HL-60/S4 (cell line): ENCODE data around the gene VWA8.
"Not testable (repeated sequence)": the region's sequence is repeated elsewhere in the genome, so short reads cannot be mapped to it uniquely, and the experiment has no call there.

Experiments used
- in situ Hi-C: fragments of 300-500 bp; cut with MboI; formaldehyde crosslinking; loops from 2 replicates; pipeline ENCODE4 v1.14.3; 2022; ENCODE audit warnings: low sequenced_read_pairs

VWA8 gene

DNA sequence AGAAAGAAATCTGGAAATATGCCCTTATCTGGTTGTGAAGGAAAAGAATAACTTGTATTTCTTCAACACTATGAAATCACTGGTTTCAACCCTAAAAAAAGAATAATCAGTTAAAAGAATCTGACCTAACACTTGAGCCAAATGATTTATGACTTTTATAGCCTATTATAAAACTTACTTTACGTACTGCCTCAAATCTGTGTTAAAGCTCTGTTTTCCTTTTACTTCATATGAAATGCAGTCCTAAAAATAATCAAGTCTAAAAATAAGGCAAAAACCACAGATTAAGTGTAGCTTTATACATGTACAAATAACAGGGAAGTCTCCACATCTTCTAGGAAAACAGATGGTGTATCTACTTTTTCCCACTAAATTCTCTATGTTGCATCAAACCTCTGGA is 101.3 kb downstream of the VWA8 start:
- in situ Hi-C loops, result no loop called here

- in situ Hi-C loops, result no loop called here
Measured at GRCh38 chr13:41858780-41859179, 102.1 kb downstream of the VWA8 start.

GRCh38 chr13:41854758-41855157 is 106.2 kb downstream of the VWA8 start:
- in situ Hi-C loops, result no loop called here

DNA sequence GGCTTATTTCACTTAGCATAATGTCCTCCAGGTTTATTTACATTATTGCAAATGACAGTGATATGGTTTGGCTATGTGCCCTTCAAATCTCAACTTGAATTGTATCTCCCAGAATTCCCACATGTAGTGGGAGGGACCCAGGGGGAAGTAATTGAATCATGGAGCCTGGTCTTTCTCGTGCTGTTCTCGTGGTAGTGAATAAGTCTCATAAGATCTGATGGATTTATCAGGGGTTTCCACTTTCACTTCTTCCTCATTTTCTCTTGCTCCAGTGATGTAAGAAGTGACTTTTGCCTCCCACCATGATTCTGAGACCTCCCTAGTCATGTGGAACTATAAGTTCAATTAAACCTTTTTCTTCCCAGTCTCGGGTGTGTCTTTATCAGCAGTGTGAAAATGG is 109.6 kb downstream of the VWA8 start:
- in situ Hi-C loops, result no loop called here

DNA sequence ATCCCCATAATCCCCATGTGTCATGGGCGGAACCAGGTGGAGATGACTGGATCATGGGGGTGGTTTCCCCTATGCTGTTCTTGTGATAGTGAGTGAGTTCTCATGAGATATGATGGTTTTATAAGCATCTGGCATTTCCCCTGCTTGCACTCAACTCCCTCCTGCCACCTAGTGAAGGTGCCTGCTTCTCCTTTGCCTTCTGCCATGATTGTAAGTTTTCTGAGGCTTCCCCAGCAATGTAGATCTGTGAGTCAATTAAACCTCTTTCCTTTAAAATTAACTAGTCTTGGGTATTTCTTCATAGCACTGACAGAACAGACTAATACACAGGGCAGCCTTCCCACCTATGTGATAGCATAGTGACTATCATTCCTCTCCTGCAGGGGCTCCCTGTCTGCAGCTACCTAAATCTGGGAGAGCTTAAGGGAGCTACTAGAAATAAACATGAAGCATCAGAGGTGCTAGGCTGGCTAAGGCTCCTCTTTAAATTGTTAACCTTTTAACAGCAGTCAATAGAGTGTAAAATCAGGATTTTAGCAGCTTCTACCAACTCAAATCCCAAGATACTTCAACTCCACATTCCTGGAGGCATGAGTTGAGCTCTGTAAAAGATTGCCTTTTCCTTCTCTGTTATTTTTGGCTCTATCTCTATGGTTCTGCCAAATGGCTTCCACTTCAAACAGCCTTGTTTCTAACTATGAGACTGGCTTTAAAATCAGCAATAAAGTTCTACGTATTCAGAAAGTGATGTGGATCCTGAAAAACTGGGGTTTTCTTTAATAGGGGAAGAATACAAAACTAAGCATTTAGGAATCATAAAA is 112.3 kb downstream of the VWA8 start:
- in situ Hi-C loops, result no loop called here

GRCh38 chr13:41847216-41847615 is 113.7 kb downstream of the VWA8 start:
- in situ Hi-C loops, result no loop called here

DNA sequence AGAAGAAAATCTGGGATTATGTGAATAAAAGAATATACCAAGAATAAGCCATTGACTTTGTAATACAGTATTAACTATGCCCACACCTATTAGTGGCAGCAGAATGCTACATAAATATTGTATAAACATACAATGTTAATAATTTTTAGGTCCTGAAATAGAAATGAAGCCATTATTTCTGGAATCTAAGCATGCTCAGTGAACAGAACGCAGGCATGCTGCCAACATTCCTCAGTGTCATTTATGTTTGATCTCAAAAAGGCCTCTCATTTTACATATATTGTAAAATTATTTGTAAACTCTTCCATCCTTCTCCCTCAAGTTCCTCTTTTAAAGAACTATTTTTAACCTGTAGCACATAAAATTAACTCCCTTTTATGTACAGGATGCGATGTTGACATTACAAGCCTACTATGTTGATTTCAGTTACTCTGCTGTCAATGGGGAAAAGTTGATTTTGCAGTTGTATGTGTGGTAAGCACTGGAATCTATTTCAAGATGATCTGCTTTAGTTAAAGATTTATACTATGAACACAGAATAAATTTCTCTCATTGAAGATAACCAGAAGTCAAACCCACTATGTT is 118.8 kb downstream of the VWA8 start:
- in situ Hi-C loops, result no loop called here

DNA sequence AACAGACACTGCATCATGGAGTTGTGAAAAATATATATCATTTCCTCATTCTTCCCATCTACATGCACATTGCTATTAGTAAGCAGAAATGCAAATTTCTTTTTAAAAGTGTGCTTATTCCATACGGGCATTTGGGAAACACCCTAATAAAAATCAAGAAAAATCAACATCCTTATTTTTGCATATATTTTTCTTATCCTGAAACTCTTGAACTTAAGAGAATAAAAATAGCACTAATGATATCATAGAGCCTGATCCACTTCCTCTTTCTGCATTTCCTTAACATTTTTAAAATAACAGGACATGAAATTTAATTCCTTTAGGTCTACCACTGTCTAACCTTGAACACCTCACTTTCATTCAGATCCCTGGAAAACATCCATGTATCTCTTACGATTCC is 123.3 kb downstream of the VWA8 start:
- in situ Hi-C loops, result no loop called here

DNA sequence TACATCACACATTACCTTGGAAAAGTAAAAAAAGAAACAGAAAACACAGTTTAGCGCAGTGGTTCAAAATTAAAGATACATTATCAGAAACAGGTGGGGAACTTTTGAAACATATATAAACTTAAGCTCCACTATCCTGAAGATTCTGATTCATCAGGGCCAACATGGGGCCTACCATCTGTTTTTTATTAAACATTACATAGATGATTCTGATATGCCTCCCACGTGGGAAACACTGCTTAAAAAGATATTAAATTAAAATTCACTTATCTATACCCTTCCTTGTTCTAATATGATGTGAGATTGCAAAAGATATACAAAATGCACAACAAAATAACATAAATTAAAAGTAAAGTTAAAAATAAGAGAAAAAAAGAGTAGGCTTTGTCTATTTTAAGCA is 125.0 kb downstream of the VWA8 start:
- in situ Hi-C loops, result no loop called here

GRCh38 chr13:41834697-41835096 is 126.2 kb downstream of the VWA8 start:
- in situ Hi-C loops, result not testable (repeated sequence)

GRCh38 chr13:41833831-41834230 is 127.1 kb downstream of the VWA8 start:
- in situ Hi-C loops, result no loop called here

GRCh38 chr13:41833201-41833600 is 127.7 kb downstream of the VWA8 start:
- in situ Hi-C loops, result no loop called here

DNA sequence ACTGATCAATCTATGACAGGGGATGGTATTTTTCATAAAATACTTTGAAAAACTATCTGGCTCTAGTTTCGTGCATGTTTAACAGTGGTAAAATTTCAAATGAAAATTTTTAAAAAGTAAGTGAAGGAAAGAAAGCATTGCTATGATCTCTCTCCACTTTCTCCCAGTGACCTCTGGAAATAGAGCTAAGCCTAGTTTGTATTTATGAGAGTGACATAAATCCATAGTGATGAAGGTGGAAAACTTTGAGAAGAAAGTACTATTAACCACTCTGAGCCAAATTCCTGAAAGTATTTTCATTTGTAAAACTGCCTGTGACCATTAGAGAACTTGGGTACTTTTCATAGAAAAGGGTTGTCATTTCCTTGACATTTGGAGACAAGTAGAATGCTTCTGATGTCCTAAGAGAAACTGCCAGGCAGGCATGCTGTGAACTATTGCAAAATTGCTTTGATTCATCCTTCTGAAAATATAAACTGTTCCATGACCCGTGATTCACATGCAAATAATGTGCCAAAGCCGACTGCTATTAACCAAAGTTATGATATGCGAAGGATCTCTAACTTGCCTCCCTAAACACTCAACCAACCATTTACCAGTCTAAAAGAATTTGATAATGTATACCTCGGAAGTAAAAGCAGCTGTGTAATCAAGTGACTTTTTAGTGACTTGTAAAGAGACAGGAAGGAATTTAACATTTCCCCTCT is 133.2 kb downstream of the VWA8 start:
- in situ Hi-C loops, result no loop called here

DNA sequence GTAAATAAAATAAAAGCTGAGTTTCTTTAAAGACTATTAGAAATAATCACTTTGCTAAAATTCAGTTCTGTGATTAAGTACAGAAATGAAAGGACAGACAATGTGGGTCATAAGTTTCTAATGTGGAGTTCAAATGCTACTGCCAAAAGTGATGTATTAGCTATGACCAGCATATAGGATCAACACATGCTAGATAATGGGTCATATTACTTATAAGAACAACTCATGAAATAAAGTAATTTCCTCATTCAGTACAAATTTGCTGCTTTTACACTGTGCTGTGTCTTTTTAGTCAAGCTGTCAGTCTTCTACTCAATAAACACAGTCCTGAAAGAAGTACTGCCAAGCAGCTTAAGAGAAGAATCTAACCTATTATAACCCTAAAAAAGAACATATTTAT is 135.2 kb downstream of the VWA8 start:
- in situ Hi-C loops, result no loop called here

- in situ Hi-C loops, result no loop called here
Measured at GRCh38 chr13:41823476-41823875, 137.4 kb downstream of the VWA8 start.

DNA sequence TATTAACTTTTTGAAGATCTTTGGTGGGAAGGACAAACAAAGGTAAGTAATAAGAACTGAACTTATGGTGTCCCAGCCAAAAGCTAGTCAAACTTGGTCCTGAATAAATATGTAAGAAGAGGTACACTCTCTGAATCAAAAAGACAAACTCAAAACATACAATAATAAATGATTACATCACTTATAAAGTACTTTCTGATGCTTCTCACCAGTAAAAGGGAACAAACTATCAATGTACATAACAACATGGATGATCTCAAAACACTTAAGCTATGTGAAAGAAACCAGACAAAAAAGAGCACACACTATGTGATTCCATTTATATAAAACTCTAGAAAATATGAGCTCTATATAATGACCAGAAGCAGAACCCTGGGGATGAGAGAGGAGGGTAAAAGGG is 138.3 kb downstream of the VWA8 start:
- in situ Hi-C loops, result no loop called here

DNA sequence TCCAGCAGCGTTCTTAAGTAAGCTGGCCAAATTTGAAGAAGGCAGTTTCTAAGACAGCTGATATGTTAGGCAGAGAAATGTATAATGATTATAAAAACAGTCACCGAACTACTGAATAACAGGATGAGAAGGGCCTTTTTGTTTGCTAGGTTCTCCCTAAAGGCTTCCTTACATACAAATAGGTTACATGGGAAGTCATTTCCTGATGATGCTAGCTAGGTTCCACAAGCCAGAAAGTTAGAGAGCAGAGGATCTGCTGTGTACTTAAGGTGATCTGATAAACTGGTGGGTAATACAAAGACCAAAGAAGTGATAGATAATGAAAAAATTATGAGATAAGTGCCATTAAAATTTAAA is 139.7 kb downstream of the VWA8 start:
- in situ Hi-C loops, result no loop called here

DNA sequence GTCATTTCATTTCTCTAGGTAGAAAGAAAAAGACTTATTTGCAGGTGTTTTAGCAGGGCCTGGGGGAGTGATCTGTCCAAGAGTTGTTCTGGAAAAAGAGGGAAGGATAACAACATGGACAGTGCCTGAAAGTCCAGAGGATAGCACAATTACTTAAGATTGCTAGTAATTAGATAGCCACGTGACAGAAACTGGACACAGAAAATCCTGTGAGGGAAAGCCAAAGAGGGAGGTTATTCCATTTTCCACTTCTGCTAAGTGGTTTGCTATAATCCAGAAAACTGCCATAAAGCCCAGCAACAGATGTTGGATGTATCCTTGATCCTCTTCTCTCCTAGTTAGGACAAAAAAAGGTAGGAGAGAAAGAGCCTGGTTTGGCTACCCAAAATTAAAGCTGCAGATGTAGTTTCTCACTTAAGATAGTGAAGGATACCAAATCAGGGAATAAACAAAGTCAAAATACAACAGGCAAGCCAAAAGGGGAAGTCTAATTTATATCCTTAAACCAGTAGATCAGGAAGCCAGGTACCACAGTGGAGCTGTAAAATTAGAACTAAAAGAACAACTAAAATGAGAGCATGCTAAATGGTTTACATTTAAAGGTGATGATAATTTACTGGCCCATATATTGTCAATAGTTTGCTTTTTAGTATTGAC is 140.2 kb downstream of the VWA8 start:
- in situ Hi-C loops, result no loop called here

- in situ Hi-C loops, result no loop called here
Measured at GRCh38 chr13:41816057-41816456, 144.9 kb downstream of the VWA8 start.

DNA sequence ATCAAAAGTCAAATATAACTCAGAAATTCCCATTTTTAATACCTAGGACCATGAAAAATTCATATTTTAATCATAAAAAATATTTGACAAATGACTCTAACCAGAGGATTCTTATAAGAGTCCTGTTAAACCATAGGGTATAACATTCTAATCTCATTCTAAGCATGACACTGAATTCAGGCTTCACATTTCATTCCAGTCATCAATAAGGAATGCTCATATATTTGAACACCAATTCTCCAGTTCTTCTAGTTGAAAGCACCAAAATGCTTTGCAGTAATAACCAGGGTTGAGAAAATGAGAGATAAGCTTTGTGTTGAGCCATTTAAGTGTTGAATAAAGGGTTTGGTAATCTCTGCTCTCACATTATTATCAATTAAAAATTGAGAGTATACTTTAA is 147.5 kb downstream of the VWA8 start:
- in situ Hi-C loops, result no loop called here

DNA sequence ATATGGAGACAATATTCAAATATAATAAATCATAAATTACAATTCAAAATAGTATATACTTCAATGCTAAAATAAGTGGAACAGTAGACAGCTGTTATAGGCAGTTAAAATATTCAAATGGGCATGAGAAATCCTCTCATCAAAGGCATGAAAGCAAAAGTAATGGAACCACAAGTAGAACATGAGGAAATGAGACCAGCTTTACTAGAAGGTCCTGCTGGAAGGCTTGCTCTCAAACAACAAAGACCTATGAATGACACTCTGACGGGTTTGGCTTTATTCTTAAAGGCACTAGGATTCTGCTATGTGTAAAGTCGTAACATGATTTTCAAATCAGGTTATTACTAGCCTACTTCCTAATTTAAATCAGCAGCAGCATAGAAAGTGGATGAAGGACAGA is 148.1 kb downstream of the VWA8 start:
- in situ Hi-C loops, result no loop called here

DNA sequence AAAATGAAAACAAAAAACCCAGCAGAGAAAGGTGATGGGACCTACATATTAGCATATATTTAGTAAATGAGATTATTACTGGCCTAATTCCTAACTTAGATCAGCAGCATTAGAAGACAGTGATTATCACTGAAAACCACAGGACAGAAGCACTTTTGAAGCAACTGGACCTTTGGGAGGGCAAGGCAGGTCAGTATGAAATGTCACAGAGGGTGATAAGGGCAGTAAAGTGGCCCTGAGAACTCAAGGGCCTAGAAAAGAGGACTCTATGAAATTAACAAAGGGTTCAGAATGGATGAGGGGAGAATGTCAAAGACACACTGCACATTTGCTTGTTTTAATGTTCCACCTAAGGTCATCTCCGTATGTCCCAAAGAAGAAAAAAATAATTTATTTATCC is 148.7 kb downstream of the VWA8 start:
- in situ Hi-C loops, result no loop called here
